HG03039 (cell line): Measurements from ENCODE around the gene NRXN3.

Source experiments
- ATAC-seq: cut with Tn5 transposase; IDR thresholded peaks from one replicate; pipeline ENCODE4 v1.9.1; 2021; ENCODE audit warnings: mild to moderate bottlenecking, moderate library complexity; ENCODE audit not compliant: unreplicated experiment

NRXN3 gene

GRCh38 chr14:78173346-78174035 is 3.3 kb downstream of the NRXN3 start:
- no peak for ATAC-seq

- ATAC-seq: no peak
Observed at GRCh38 chr14:78175412-78175811, 5.2 kb downstream of the NRXN3 start.

- ATAC-seq: no peak
Observed at GRCh38 chr14:78178071-78178470, 7.9 kb downstream of the NRXN3 start.

- ATAC-seq: no peak
Observed at GRCh38 chr14:78178971-78179370, 8.8 kb downstream of the NRXN3 start.

DNA sequence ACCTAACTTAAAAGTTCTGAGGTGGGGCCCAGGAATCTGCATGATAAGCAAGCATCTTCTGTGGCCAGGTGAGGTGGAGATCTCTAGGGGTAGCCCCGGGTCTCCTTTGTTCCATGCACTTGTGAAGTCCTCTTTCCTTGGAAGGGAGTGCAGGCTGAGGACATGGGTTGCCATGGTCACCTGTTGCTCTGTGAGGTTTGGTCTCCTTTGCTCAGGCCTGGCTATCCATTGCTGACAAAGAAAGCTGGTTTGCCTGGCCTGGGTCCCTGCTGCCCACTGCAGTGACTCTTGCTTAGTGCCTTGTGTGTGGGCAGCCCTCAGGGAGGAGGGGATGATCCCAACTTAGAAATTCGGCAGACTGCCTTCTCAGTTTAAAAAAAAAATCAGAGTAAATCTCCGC is 11.1 kb downstream of the NRXN3 start:
- ATAC-seq: no peak

DNA sequence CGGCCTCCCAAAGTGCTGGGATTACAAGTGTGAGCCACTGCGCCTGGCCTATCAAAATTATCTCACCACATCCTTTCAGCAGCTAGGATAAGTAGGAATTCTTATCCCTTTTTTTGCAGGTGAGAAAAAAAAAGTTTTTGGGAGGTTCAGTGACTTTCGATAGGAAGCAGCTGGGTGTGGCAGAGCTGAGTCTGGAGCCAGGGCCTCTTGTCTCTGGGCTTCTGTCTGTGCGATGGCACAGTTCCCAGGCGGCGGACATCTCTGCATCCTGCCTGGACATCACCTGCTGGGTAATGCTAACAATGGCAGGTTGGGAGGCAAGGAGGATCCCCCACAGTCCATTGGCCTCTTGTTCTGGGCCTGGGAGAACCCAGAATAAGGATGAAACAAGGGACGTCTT is 12.5 kb downstream of the NRXN3 start:
- no peak for ATAC-seq

DNA sequence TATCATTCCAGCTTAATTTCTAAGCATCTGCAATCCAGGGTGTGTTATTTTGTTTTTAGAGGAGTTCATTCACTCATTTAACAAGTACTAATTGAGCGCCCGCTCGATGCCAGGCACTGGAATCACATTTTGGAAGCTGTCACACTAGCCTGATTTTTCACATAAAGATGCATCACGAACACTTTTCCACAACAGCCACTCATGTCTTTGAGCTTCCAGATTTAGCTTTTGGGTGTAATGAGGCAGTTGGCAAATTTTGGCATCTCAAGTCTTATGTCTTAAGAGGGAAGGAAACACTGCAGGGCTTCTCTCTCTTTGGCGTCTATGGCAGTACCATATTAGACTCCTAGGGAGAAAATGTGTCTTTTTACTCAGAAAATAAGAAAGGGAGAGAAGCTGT is 14.0 kb downstream of the NRXN3 start:
- ATAC-seq: no peak

DNA sequence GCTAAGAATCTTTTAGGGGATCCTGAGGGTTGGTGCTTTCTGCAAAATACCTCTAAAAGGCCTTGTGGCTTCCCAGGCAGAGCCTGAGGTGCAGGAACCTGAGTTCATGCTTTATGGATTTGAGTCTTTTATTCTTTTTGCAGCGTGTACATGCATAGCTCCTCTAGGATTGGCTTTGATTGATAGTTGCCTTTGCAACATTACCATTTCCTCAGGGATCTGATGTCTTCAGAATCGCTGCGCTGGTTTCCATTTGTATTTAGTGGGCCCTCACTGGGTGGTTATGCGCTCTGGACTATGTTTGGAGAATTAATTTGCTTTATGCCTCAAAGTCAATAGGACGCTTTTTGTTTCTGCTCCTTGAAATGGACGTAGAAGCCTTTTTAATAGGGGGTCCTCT is 16.1 kb downstream of the NRXN3 start:
- no peak for ATAC-seq

DNA sequence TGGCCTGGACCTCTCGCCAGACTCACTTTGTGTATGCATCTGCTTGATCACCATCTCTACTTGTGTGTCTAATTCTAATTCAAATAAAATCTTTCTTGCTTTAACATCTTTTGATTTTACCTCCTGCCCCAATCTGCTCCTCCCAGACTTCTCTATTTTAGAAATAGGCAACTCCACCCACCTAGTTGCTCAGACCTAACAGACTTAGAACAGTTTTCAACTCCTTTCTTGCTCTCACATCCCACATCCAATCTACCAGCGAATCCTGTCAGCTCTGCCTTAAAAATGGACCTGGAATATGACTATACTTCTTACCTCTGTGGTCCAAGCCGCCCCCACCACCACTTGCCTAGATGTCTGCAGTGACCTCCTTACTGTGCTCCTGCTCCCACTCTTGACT is 18.7 kb downstream of the NRXN3 start:
- ATAC-seq: no peak

GRCh38 chr14:78195431-78195830 is 25.3 kb downstream of the NRXN3 start:
- no peak for ATAC-seq

DNA sequence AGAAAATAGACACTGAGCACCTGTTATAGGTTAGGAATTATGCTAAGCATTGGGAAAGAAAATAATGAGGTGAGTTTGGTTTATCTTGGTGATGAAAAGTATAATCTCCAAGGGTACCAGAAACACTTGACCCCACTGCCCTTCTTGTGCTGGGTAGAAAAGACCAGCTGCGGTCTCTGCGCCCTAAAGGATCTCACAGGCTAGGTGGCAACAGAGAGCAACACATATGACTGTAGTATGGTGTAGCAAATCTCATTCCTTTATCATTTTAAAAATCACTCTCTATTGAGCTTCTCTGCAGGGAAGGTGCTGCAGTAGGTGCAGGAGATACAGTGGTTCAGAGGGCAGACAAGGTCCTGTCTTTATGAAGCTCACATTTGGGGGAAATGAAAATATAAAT is 26.1 kb downstream of the NRXN3 start:
- ATAC-seq: no peak

DNA sequence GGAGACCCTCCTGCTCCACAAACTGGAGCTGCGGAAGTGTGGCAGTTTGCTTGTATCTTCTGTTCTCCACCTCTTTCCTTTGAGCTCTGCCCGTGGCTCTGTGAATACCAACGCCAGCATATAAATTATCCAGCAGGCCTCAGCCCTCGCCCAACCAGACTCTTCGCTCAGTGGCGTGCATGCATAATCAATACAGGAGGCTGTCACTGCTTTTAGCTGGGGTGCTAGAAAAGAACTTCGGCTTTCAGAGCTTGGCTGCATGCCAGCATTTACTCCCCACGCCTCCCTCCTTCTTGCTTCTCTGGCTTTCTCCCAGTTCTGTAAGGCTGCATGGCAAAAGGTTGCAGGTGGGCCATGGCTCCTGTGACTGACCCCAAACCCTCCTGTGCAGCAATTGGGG is 26.9 kb downstream of the NRXN3 start:
- no peak for ATAC-seq

DNA sequence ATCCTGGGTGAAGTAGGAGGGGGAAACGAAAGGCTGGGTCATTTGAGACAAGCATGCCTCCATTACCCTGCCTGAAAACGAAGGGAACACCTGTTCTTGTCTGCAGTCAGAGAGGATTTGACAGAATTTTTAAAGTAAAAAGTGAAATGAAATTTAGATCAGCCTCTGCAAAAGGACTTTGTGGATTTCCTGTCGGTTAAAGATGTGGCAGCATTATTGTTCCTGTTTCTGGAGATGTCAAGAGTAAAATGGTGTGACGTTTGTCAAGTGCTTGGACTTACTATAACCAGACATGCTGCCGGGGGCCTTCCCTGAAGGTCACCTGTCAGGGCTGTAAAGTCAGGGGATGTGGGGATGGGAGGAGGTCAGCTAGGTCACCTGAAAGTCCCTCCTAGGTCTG is 32.0 kb downstream of the NRXN3 start:
- ATAC-seq: no peak

DNA sequence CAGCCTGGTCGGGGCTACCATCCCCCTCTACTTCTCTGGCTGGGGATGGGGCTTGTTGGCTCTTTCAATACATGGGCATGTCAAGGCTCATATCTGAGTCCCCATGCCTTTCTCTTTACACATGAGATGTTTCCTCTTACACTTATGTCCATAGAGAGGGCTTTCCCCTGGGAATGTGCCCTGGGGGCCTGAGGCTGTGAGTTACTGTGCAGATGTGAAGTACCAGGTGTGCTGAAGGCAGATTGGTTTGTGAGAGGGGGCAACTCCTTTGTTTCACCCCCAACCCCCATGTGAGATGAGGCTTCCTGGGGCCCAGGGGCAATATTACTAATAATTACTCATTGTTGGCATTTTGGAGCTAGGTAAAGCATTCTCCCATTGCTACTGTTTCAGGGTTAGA is 32.8 kb downstream of the NRXN3 start:
- ATAC-seq: no peak

DNA sequence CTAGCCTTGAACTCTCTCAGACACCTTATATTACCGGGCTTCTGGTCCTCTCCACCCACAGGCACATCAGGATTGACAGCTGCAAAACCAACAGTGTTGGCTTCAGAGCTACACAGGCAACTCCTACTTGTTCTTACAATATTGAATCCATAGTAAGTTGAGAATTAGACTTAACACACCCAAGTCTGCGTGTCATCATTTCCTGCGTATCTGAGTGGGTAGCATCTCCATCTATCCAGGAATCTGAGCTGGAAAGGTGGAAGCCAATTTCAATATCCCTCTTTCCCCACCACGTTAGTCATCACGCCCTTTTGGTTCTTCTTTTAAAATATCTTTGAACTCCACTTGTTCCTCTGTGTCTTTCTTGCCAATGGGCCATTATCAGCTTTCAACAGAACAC is 37.2 kb downstream of the NRXN3 start:
- ATAC-seq: no peak

- ATAC-seq: no peak
Observed at GRCh38 chr14:78220273-78220672, 50.1 kb downstream of the NRXN3 start.

GRCh38 chr14:78222746-78223145 is 52.6 kb downstream of the NRXN3 start:
- ATAC-seq: no peak

- ATAC-seq: no peak
Observed at GRCh38 chr14:78227248-78228077, 57.3 kb downstream of the NRXN3 start.

GRCh38 chr14:78228702-78229327 is 58.6 kb downstream of the NRXN3 start:
- ATAC-seq: no peak

DNA sequence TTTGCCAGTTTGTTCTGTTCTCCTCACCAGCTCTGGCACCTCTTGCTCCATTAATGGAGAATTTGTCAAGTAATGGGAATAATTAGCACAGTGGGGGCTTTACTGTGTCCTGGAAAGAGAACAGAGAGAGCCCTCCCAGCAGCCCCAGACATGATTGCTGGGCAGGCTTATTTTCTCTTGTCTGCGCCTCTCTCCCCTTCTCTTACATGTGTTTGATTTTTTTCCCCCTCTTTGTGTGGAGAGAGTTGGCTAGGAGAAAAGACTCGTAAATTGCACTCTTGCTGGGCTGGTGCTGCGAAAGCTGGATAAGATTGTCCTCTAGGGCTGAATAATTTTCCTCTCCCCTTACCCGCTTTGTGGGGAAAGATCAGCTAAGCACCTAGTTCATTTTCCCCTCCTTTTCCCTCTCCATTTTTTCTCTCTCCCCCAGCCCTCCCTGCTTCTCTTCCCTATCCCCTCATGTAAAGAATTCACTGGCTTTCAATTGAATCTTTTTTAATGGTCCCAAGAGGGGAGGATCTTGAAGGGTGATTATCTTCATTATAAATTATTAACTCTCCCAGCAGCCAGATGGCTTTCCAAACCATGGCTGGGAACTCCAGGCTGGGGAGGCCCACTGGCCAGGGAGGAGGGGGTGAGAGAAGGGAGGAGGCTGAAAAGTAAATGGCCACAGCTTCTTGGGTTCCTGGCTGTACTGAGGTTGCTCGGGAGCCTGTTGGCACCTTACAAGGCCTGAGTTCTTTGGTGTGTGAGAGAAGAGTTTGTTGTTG is 62.2 kb downstream of the NRXN3 start:
- ATAC-seq: no peak

DNA sequence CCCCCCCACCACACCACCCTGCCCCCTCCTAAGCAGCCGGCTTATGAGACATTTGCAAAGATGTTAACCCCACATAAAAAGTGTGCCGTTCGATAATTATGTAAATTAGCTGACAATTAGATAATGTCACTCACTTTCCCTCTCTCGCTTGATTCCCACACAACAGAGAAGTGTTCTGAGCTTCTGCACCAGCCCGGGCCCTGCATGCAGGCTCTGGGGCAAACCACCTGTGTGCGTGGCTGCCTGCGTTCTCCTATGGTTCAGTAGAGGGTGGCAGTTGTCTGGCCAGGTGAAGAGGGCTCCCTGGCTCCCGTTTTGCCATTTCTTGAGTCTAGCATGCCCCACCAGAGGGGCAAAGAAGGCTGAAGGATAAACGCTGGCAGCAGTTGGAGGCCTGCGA is 68.0 kb downstream of the NRXN3 start:
- ATAC-seq: no peak
